Measurements from ENCODE around the gene KDM5B. TPM values are rescaled to one million over a fixed set of nuclear protein-coding genes. Genes with fewer than 3 reads are reported as not detected.

KDM5B gene
- total RNA-seq, 1 experiment from 2014 or later: 71.2 TPM

DNA sequence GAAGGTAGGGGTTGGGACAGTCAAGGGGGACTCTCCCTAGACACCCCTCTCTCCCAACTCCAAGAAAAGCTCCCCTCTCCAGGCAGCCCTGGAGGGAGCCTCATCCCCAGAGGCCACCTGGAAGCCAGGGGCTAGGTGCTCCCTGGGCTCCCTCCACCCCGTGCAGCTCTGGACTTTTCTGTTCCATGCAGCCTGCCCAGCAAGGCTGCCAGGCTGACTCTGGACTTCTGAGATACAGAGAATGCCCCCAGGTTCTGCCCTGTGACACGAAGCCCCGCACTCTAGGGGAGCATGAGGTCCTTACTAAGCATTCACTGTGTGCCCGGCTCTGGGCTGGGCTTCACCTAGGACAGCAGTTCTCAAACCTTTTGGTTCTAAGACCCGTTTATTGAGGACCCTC, 108.2 kb downstream of the KDM5B start:
- ChIA-PET POLR2A (ENCODE audit: low non-redundant PET) (no interaction called here), CTCF (no interaction called here)
- H3K27me3 ChIP-seq (replicated peaks; ENCODE audit: insufficient read depth, low read depth, low read length, poor library complexity): peaks cover 62% of the 10 kb centered on the region

DNA sequence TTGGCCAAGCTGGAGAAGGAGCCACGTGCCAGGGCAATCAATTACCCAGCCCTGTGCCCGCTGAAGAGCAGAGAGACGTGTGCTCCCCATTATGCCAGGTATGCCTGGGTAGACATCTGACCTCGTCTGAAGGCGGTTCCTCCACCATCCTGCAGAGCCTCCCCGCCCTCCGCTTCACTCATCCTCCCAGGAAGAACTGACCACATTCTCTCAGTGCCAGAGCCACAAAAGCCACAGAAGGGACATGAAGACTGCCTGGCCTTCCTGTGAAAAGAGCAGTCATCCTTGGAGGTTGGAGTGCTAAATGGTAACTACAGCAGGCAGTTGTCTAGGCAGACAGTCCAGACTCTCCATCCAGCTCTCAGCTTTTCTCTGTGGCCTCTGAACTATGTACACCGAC, 109.9 kb downstream of the KDM5B start:
- BruUV-seq (replicated peaks): no TSS peak
- no peaks in the 10 kb centered on the region for H3K4me1 ChIP-seq (ENCODE audit: insufficient read depth, low read length, poor library complexity, severe bottlenecking)
- intact Hi-C loops (cut with micrococcal nuclease; ENCODE audit: unreplicated experiment): no loop called here
- no peak for TF ChIP-seq EZH2 (IDR thresholded peaks at IDR 0.05; ENCODE audit: borderline replicate concordance, low read depth, low read length, poor library complexity, severe bottlenecking)
- TF ChIP-seq, protein P1, sequence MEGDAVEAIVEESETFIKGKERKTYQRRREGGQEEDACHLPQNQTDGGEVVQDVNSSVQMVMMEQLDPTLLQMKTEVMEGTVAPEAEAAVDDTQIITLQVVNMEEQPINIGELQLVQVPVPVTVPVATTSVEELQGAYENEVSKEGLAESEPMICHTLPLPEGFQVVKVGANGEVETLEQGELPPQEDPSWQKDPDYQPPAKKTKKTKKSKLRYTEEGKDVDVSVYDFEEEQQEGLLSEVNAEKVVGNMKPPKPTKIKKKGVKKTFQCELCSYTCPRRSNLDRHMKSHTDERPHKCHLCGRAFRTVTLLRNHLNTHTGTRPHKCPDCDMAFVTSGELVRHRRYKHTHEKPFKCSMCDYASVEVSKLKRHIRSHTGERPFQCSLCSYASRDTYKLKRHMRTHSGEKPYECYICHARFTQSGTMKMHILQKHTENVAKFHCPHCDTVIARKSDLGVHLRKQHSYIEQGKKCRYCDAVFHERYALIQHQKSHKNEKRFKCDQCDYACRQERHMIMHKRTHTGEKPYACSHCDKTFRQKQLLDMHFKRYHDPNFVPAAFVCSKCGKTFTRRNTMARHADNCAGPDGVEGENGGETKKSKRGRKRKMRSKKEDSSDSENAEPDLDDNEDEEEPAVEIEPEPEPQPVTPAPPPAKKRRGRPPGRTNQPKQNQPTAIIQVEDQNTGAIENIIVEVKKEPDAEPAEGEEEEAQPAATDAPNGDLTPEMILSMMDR (conservative IDR thresholded peaks at IDR 0.05; ENCODE audit: low read depth, low read length): no peak
- ChIA-PET CTCF (no interaction called here), POLR2A (ENCODE audit: low non-redundant PET) (no interaction called here)
- H3K9me3 ChIP-seq (ENCODE audit: low read depth, low read length, poor library complexity, severe bottlenecking): no peaks in the 10 kb centered on the region
- DNase-seq (ENCODE audit: low spot score): no peak
- no peak overlapping the region for H3K4me3 ChIP-seq (ENCODE audit: low read depth, low read length, poor library complexity, severe bottlenecking)
- no peaks in the 10 kb centered on the region for H3K36me3 ChIP-seq (ENCODE audit: insufficient read depth, low read length, poor library complexity, severe bottlenecking)
- H3K27ac ChIP-seq (ENCODE audit: low read depth, low read length, poor library complexity, severe bottlenecking): no peak overlapping the region
- peaks cover 65% of the 10 kb centered on the region for H3K27me3 ChIP-seq (replicated peaks; ENCODE audit: insufficient read depth, low read depth, low read length, poor library complexity)

More for the DNA sequence above, 108.2 kb downstream of the KDM5B start:
- BruUV-seq (replicated peaks): no TSS peak
- TF ChIP-seq, protein P1 (conservative IDR thresholded peaks at IDR 0.05; ENCODE audit: low read depth, low read length): no peak
- H3K4me3 ChIP-seq (ENCODE audit: low read depth, low read length, poor library complexity, severe bottlenecking): no peak overlapping the region
- no peak overlapping the region for H3K27ac ChIP-seq (ENCODE audit: low read depth, low read length, poor library complexity, severe bottlenecking)
- H3K36me3 ChIP-seq (ENCODE audit: insufficient read depth, low read length, poor library complexity, severe bottlenecking): no peaks in the 10 kb centered on the region
- H3K9me3 ChIP-seq (ENCODE audit: low read depth, low read length, poor library complexity, severe bottlenecking): no peaks in the 10 kb centered on the region
- DNase-seq (ENCODE audit: low spot score): no peak
- intact Hi-C loops (cut with micrococcal nuclease; ENCODE audit: unreplicated experiment): no loop called here
- no peaks in the 10 kb centered on the region for H3K4me1 ChIP-seq (ENCODE audit: insufficient read depth, low read length, poor library complexity, severe bottlenecking)

DNA sequence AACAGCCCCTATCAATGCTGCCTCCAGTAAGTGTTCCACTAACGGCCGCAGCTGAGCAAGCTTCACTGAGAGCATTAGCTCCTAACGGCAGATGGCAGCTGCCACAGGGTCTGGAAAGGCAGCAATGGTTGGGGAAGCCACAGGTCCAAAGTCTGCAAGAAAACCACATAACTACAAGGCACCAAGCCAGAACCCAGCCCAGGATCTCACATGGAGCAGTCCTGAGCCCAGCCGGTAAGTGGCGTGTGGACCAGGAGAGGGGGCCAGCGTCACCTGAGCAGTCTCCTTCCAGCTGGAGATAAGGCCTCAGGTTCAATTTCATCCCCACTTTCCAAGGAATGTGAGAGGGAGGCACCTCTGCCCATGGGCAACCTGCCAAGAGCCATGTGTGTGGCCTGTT, 111.2 kb downstream of the KDM5B start:
- POLR2A ChIA-PET (ENCODE audit: low non-redundant PET): interaction anchor here (0.6 kb wide), 1 partner anchor 30 kb away, joined by 4 read pairs; no protein-coding TSS in a partner anchor

More for the DNA sequence above, 111.2 kb downstream of the KDM5B start:
- CTCF ChIA-PET: no interaction called here
- BruUV-seq (replicated peaks): no TSS peak
- no peak overlapping the region for H3K27ac ChIP-seq (ENCODE audit: low read depth, low read length, poor library complexity, severe bottlenecking)
- H3K4me1 ChIP-seq (ENCODE audit: insufficient read depth, low read length, poor library complexity, severe bottlenecking): no peaks in the 10 kb centered on the region
- TF ChIP-seq, protein P1 (conservative IDR thresholded peaks at IDR 0.05; ENCODE audit: low read depth, low read length): no peak
- no peak for TF ChIP-seq EZH2 (IDR thresholded peaks at IDR 0.05; ENCODE audit: borderline replicate concordance, low read depth, low read length, poor library complexity, severe bottlenecking)
- peaks cover 65% of the 10 kb centered on the region for H3K27me3 ChIP-seq (replicated peaks; ENCODE audit: insufficient read depth, low read depth, low read length, poor library complexity)
- no peaks in the 10 kb centered on the region for H3K36me3 ChIP-seq (ENCODE audit: insufficient read depth, low read length, poor library complexity, severe bottlenecking)
- intact Hi-C loops (cut with micrococcal nuclease; ENCODE audit: unreplicated experiment): no loop called here
- H3K9me3 ChIP-seq (ENCODE audit: low read depth, low read length, poor library complexity, severe bottlenecking): no peaks in the 10 kb centered on the region
- H3K4me3 ChIP-seq (ENCODE audit: low read depth, low read length, poor library complexity, severe bottlenecking): no peak overlapping the region
- DNase-seq (ENCODE audit: low spot score): no peak
